DMS79 treated with DMSO at 0.1 percent for 48 hours (cell line): ENCODE measurements around the gene PADI3.

Experiments used
- DNase-seq: peaks from one replicate; lab custom pipeline; 2025; lab: John Stamatoyannopoulos, UW

Gene PADI3

GRCh38 chr1:17248781-17249180, at the start of gene PADI3:
PADI3 (plus strand) TSS chr1:17249098; CDS start chr1:17249138, 40 bp downstream.
- DNase-seq: no peak

- no peak for DNase-seq
These were observed 49.4 kb upstream of the PADI3 start for GRCh38 chr1:17199267-17200044.

GRCh38 chr1:17200246-17200645, 48.7 kb upstream of the PADI3 start:
- no peak for DNase-seq

GRCh38 chr1:17200756-17201155, 48.1 kb upstream of the PADI3 start:
- DNase-seq: no peak

- DNase-seq: no peak
These were observed 47.5 kb upstream of the PADI3 start for GRCh38 chr1:17201201-17202021.

- no peak for DNase-seq
These were observed 44.1 kb upstream of the PADI3 start, which contains the start of gene PADI1 for GRCh38 chr1:17204546-17205440. PADI1 (plus strand) TSS chr1:17205128; CDS start chr1:17205218, 90 bp downstream.

GRCh38 chr1:17205652-17206051, 43.2 kb upstream of the PADI3 start:
- DNase-seq: no peak

- DNase-seq: no peak
These were observed 42.7 kb upstream of the PADI3 start for GRCh38 chr1:17206196-17206595.

- peak; percentile 9 for DNase-seq
These were observed 41.9 kb upstream of the PADI3 start for GRCh38 chr1:17207046-17207445.

- no peak for DNase-seq
These were observed 41.4 kb upstream of the PADI3 start for GRCh38 chr1:17207540-17207939.

- no peak for DNase-seq
These were observed 40.9 kb upstream of the PADI3 start for GRCh38 chr1:17207966-17208418.

- DNase-seq: no peak
These were observed 40.4 kb upstream of the PADI3 start for GRCh38 chr1:17208546-17208945.

- DNase-seq: no peak
These were observed 39.5 kb upstream of the PADI3 start for GRCh38 chr1:17209430-17209829.

- DNase-seq: no peak
These were observed 38.7 kb upstream of the PADI3 start for GRCh38 chr1:17210176-17210575.

GRCh38 chr1:17211377-17211776, 37.5 kb upstream of the PADI3 start:
- no peak for DNase-seq

- DNase-seq: no peak
These were observed 36.9 kb upstream of the PADI3 start for GRCh38 chr1:17212009-17212408.

GRCh38 chr1:17212487-17213121, 36.3 kb upstream of the PADI3 start:
- peak; percentile 75 for DNase-seq

GRCh38 chr1:17213148-17213781, 35.6 kb upstream of the PADI3 start:
- no peak for DNase-seq

- no peak for DNase-seq
These were observed 35.1 kb upstream of the PADI3 start for GRCh38 chr1:17213782-17214148.

- no peak for DNase-seq
These were observed 33.9 kb upstream of the PADI3 start for GRCh38 chr1:17214876-17215544.

- no peak for DNase-seq
These were observed 33.4 kb upstream of the PADI3 start for GRCh38 chr1:17215545-17215890.
